ENCODE measurements around the gene REC8.
A peak's percentile ranks its signal among the peaks of the same experiment; 100 is the strongest.

REC8 gene

GRCh38 chr14:24171422-24172260 is at the start of gene REC8:
TSS of gene REC8 (plus strand) at chr14:24172080. CDS start at chr14:24172553, 473 bp downstream.
- peaks cover 51 to 61% of the 10 kb centered on the region in 2 experiments for H3K4me1 ChIP-seq (ENCODE audit: control insufficient read depth in 1 of 2, insufficient read depth in 1 of 2, low read depth in 1 of 2, low read length in 1 of 2)
- H3K9me3 ChIP-seq, result no peaks in the 10 kb centered on the region
- peak within 1 kb of the TSS; percentile 43 to 47 for H3K4me3 ChIP-seq (ENCODE audit: low read depth in 1 of 2, low read length in 1 of 2)
- peaks cover 17% of the 10 kb centered on the region for H3K27me3 ChIP-seq
- H3K36me3 ChIP-seq, result peaks cover 83% of the 10 kb centered on the region
- H3K27ac ChIP-seq, result peak within 1 kb of the TSS; percentile 36
- TF ChIP-seq CTCF (IDR thresholded peaks at IDR 0.05), result no peak

- no peaks in the 10 kb centered on the region for H3K27me3 ChIP-seq
- H3K27ac ChIP-seq, result no peak overlapping the region
- H3K9me3 ChIP-seq, result no peaks in the 10 kb centered on the region
- H3K4me3 ChIP-seq (ENCODE audit: low read depth in 1 of 2, low read length in 1 of 2), result no peak overlapping the region
- H3K4me1 ChIP-seq (ENCODE audit: control insufficient read depth in 1 of 2, insufficient read depth in 1 of 2, low read depth in 1 of 2, low read length in 1 of 2), result no peaks in the 10 kb centered on the region
- no peak for TF ChIP-seq CTCF (IDR thresholded peaks at IDR 0.05)
- peaks cover 87% of the 10 kb centered on the region for H3K36me3 ChIP-seq
Observed at GRCh38 chr14:24122416-24122815, 49.5 kb upstream of the REC8 start.

GRCh38 chr14:24122898-24123297 is 49.0 kb upstream of the REC8 start:
- Histone ChIP-seq H3K4me3 (ENCODE audit: low read depth in 1 of 2, low read length in 1 of 2) (no peak overlapping the region), H3K36me3 (peaks cover 82% of the 10 kb centered on the region), H3K27me3 (no peaks in the 10 kb centered on the region), H3K27ac (no peak overlapping the region), H3K9me3 (no peaks in the 10 kb centered on the region), H3K4me1 (ENCODE audit: control insufficient read depth in 1 of 2, insufficient read depth in 1 of 2, low read depth in 1 of 2, low read length in 1 of 2) (no peaks in the 10 kb centered on the region)
- TF ChIP-seq CTCF (IDR thresholded peaks at IDR 0.05), result no peak

- Histone ChIP-seq H3K4me1 (ENCODE audit: control insufficient read depth in 1 of 2, insufficient read depth in 1 of 2, low read depth in 1 of 2, low read length in 1 of 2) (no peaks in the 10 kb centered on the region), H3K27me3 (no peaks in the 10 kb centered on the region), H3K4me3 (ENCODE audit: low read depth in 1 of 2, low read length in 1 of 2) (no peak overlapping the region), H3K9me3 (no peaks in the 10 kb centered on the region), H3K27ac (peak overlapping the region; percentile 13), H3K36me3 (peaks cover 74% of the 10 kb centered on the region)
- no peak for TF ChIP-seq CTCF (IDR thresholded peaks at IDR 0.05)
Observed at GRCh38 chr14:24123424-24124417, 48.2 kb upstream of the REC8 start.

- Histone ChIP-seq H3K27ac (no peak overlapping the region), H3K4me3 (ENCODE audit: low read depth in 1 of 2, low read length in 1 of 2) (no peak overlapping the region), H3K9me3 (no peaks in the 10 kb centered on the region), H3K4me1 (ENCODE audit: control insufficient read depth in 1 of 2, insufficient read depth in 1 of 2, low read depth in 1 of 2, low read length in 1 of 2) (no peaks in the 10 kb centered on the region), H3K36me3 (peaks cover 49% of the 10 kb centered on the region), H3K27me3 (no peaks in the 10 kb centered on the region)
- no peak for TF ChIP-seq CTCF (IDR thresholded peaks at IDR 0.05)
Observed at GRCh38 chr14:24126939-24127338, 44.9 kb upstream of the REC8 start.
